DLD1 (cell line): ENCODE measurements around the gene TBK1.

Experiments
- in situ Hi-C: cut with HindIII; loops from 2 replicates; pipeline ENCODE4 v1.10.0; 2017; ENCODE audit warnings: low sequenced_read_pairs

The TBK1 gene

GRCh38 chr12:64450711-64451486 lies 1.0 kb upstream of the TBK1 start:
- in situ Hi-C loops = no loop called here

DNA sequence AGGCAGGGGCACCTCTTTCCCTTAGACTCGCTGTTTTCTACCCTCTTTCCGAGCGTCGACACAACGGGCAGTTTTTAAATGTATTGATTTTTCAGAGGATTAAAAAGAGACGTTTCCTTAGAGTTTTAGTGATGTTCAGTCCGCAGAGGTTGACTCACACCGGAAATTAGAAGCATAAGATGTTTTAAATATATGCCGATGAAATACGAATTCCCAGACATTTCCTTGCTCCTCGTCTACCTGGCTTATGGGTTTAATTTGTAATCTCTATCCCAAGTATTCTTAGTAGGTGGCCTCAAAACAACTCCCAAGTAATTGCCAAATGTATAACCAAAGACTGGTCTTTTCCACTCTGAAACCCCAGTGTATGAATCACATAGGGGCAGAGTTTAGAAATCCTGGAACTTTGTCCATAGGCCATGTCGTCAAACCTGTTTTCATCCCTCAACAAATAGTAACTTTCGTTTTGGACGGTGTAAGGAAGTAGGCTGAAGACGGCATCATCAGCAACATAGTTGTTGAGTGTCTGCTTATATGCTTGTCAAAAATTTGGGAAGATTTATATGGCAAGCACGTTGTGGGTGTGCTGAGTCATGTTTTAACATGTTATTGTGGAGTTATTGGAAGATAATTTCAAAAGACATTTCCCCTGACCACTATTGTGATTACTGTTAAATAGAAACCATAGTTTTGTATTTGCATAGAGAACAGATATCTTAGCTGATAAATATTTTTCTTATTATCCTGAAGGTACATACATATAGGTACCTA lies 824 bp downstream of the TBK1 start:
- in situ Hi-C loops = no loop called here

GRCh38 chr12:64455506-64455905 lies 3.6 kb downstream of the TBK1 start:
- in situ Hi-C loops = no loop called here

GRCh38 chr12:64456119-64456518 lies 4.2 kb downstream of the TBK1 start:
- in situ Hi-C loops = no loop called here

GRCh38 chr12:64457032-64457431 lies 5.1 kb downstream of the TBK1 start:
- in situ Hi-C loops = no loop called here

DNA sequence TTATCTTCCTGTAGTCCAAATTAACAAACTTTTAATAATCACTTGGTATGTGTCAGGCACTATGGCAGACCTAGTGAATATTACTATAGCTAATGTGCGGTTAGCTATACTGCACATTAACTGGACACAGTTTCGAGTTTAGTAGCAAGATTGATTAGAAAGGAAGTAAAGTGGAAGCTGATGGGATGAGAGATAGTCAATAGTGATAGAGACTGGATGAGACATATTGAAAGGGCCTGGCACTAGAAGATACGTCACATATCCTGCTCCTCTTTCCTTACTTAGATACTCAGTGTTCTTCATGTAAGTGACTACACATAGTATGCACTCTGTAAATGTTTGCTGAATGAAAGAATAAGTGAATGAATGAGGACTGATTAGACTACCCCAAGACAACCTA lies 5.5 kb downstream of the TBK1 start:
- in situ Hi-C loops = no loop called here

- in situ Hi-C loops = no loop called here
These were observed 6.0 kb downstream of the TBK1 start for GRCh38 chr12:64457923-64458322.

DNA sequence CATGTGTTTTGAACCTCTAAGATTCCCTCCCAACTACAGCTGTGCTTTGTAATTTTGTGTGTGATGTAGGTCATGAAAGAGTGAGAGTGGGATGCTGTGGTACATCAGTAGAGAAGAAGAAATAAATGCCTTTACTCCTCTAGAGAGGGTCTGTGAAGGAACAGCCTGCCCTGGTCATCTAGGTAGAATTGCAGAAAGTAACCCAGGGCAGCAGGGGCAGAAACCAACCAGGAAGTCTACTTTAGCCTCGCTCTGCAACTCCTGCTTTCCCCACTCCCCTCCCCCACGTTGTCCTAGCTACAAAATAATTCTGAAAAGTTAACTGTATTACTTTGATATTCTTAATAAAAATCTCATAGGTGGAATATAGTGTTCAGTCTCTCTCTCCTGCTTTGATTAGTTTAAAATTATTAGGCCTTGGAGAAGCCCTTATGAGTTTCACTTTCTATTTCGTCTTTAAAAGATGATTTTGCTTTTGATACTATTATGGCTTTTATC lies 7.5 kb downstream of the TBK1 start:
- in situ Hi-C loops = no loop called here

DNA sequence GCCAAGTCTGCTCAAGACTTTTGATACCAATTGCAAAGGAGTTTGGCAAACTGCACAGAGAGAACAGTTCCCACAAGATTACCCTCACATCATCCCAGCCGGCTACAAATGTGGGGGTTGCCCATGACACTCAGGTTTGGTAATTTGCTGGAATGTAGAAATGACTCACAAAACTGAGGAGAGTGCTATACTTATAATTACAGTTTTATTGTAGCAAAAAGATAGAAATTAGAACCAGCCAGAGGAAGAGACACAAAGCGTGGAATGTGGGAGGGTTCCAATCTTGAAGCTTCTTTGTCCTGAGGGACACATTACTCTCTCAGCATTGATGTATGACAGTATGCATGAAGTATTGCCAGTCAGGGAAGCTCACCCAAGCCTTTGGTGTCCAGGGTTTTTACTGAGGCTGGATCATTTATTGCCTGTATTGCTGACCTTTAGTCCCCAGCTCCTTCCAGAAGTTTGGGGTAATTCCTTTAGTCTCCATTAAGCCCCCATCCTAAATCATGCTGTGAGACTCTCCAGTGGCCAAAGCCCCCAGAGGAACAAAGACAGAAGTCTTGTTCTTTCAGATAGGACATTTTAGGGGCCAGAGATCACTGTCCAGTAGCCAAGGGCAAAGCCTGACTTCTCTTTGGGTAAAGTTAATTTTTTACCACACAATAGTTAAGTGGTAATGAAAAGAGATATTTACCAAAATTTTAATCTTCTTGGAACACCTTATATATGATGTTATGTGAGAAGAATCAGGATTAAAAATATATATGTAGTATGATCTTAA lies 9.9 kb downstream of the TBK1 start:
- in situ Hi-C loops = no loop called here

- in situ Hi-C loops = no loop called here
These were observed 14.3 kb downstream of the TBK1 start for GRCh38 chr12:64466178-64466577.

DNA sequence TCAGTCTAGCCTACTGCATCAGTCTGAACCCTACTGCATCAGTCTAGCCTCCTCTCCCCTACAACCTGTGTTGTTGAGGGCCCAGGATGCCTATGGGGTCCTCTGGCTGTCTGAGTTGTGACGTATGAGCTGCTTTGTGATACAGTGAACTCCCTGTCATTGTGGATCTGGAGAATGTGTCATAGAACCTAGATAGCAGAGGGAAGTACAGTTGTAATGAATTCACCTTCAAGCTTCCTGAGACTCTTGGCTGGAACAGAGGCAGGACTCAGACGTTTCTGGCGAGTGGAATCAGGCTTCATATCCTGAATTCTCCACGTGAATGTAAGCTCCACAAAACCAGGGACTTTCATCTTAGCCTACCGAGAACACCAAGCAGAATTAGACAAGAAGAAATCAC lies 17.0 kb downstream of the TBK1 start:
- in situ Hi-C loops = no loop called here

DNA sequence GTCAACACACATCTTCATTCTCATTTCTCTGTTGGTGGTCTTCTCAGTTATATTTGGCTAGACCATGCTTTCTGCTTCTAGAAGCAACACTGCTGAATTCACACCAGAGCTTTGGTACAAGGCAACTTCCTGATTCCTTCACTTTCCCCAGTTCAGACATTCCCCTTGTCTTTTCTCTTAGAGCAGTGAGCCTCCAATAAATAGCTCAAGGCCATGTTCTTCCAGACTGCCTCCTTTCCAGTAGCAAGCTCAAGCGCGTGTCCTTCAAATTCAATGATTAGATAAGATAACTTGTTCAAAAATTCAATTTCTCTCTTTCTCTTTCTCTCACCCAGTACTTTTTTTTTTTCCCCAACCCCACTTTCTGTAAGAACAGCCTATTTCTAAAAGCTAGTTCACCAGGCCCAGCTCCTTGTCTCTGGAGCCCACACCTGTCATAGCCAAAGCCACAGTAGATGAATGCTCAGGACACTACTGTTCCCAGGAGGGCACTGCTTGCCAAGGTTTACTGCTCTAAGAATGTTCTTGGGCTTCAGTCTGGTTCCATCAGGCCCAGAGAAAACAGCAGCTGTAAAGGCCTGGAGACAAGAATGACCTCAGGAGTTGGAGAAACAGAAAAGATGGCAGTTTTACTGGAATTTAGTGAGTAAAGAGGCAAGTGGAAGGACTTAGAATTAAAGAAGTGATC lies 17.7 kb downstream of the TBK1 start:
- in situ Hi-C loops = no loop called here

DNA sequence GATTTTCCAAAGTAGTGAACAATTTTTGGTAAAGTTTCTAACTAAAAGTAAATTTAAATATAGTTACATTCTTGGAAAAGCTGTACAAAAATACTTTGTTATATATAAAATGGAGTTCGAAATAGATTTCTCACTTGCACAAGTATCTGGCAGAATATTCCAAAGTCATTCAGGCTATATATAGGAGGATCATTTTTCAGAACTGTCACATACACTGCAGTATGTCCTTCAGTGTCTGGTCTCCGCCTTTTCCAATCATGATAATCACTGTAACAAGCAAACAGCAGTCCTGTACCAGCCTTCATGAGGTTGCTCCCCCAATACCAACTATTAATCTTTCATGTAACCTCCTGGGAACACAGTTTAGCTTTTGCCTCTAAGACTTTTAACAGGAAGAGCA lies 18.6 kb downstream of the TBK1 start:
- in situ Hi-C loops = no loop called here

GRCh38 chr12:64473176-64473575 lies 21.3 kb downstream of the TBK1 start:
- in situ Hi-C loops = no loop called here

DNA sequence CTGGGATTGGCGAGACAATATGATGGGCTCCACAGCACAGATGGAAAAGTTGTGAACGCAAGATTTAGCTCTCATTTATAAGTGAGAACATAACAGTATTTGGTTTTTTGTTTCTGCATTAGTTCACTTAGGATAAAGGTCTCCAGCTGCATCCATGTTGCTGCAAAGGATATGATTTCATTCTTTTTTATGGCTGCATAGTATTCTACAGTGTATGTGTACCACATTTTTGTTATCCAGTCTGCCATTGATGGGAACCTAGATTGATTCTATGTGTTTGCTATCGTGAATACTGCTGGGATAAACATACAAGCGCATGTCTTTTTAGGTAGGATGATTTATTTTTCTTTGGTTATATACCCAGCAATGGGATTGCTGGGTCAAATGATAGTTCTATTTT lies 23.6 kb downstream of the TBK1 start:
- in situ Hi-C loops = no loop called here

GRCh38 chr12:64476844-64477243 lies 24.9 kb downstream of the TBK1 start:
- in situ Hi-C loops = no loop called here

GRCh38 chr12:64478661-64479060 lies 26.7 kb downstream of the TBK1 start:
- in situ Hi-C loops = no loop called here

DNA sequence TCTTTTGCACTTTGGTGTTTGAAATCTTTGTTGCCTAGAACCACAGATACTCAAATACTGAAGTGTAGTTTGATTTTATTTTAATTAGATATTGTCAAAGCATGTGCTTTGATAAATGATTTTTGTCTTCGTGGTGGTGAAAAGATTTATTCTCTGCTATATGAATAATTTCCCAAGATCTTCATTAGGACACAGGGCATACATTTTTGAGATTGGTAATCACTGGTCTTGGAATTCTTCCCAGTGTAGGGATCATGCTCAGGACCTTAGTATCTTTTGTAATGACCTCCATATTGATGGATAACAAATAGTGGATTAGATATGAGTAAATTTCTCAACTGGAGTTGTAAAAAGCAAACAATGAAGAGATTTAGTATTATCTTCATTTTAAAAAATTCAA lies 28.2 kb downstream of the TBK1 start:
- in situ Hi-C loops = no loop called here

DNA sequence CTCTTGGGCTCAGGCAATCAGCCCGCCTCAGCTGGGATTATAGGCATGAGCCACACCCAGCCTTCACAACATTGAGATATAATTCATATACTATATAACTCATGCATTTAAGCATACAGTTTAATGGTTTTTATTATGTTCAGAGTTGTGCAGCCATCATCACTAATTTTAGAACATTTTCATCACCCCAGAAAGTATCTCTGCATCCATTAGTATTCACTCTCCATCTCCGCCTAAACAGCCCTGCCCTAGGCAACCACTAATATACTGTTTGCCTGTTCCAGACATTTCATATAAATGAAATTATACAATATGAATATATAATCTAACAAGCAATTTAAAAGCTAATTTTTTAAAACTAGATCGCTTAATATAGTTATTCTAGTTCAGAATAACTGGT lies 34.7 kb downstream of the TBK1 start:
- in situ Hi-C loops = loop anchor here (5.0 kb wide), 1 partner anchor 36 kb away; no protein-coding TSS in a partner anchor

GRCh38 chr12:64491718-64492117 lies 39.8 kb downstream of the TBK1 start:
- in situ Hi-C loops = no loop called here

GRCh38 chr12:64493513-64493912 lies 41.6 kb downstream of the TBK1 start:
- in situ Hi-C loops = no loop called here
